Ramos (cell line): ENCODE data around the gene SCLT1.

ENCODE experiments used
- in situ Hi-C: fragments of 300-500 bp; cut with MboI; formaldehyde crosslinking; loops from one replicate; pipeline ENCODE4 v1.14.3; 2022; ENCODE audit warnings: low sequenced_read_pairs; ENCODE audit not compliant: unreplicated experiment

The SCLT1 gene

GRCh38 chr4:128854433-128854832 is 238.9 kb downstream of the SCLT1 start:
- in situ Hi-C loops: no loop called here

DNA sequence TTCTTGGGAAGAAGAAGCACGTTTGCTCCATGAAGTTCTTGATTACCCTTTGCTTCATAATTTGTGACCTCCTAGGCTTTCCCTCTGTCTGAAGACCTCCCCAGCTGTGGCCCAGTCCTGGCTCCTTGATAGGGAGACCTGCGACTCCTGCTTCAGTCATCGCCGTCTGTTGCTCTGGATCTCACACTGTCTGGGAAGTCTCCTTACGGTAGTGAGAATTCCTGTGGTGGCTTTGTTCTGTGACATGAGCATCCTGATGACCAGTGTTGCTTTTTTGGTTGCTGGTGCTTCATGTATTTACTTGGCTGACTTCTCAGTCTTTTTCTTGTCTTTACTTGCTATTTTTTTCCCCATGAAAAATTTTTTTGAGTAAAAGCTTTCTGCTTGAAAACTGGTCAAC is 239.6 kb downstream of the SCLT1 start:
- in situ Hi-C loops: no loop called here

- in situ Hi-C loops: no loop called here
These were observed 243.1 kb downstream of the SCLT1 start for GRCh38 chr4:128850252-128850651.

- in situ Hi-C loops: no loop called here
These were observed 244.9 kb downstream of the SCLT1 start for GRCh38 chr4:128848461-128848860.

DNA sequence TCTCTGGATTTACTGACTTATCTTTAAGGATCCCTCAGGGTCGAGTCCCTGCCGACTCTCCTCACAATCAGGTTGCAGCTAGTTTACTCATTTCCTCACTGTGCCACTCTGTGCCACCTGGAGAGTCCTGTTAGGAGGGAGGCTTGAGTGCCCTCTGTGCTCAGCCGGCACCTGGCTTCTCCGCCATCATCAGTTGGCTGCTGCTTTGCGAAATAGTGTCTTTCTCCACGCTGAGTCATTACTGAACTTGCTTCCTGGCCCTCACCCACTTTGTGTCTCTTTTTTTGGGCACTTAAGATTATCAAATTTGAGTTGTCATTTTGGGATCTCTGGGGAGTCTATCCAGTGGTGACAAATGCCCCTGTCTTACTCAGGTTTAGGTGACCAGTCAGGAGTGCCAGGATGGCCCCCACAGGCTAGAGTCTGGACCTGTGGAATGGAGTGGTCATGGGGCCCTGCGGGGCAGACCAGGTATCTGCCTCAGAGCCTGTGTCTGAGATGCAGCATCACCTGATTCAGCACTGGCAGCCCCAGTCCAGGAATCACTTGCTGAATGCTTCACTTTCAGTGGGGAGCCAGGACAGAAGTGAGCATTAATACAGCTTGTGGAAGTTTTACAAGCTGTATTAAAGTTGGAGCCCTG is 246.1 kb downstream of the SCLT1 start:
- in situ Hi-C loops: no loop called here

DNA sequence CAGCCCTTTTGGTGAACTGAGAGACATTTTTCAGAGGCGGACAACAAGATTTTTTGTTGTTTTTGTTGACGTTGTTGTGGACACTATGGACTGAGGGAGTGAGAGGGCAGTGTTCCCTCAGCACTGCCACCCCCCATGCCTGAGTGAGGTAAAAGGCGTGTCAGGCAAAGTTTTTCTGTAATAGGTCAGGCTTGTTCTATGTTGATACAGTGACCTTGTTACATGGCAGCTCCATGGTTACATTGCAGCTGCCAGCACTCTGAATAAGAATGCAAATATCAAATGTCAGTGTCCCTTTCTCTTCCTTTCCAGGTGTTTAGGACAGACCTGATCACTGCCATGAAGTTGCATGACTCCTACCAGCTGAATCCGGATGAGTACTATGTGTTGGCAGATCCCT is 247.3 kb downstream of the SCLT1 start:
- in situ Hi-C loops: no loop called here

DNA sequence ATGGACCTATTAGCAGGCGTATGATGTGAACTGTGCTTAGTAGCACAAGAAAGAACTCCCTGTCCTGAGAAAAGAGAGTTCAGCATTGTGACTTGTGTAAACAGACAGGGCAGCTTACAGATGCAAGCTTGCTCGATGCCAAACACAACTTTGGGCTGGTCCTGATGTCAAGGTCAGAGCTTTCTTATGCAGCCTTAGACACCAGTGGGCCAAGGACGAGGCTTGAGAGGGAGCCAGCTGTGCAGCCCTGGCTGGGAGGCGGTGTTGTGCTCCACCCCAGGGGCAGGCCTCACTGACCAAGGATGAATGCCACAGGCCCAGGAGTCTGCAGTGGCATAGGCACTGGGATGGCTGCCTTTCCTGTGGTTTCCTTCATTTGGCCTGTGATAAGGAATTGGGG is 248.4 kb downstream of the SCLT1 start:
- in situ Hi-C loops: no loop called here

DNA sequence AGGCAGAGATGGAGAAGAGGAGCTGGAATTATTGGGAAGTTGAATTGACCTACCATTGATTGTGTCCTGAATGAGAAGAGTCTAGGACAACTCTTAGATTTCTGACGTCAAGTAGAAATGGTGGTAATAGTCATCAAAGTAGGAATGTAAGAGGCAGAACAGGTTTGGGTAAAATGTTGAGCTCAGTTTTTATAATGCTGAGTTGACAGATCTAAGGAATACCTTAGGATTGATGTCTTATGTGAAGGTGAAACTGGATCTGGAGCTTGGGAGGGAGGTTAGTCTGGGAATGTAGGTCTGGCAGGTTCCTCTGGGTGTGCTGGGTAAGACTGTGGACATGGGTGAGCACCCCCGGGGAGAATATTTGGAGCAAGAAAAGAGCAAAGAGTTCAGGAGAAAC is 251.9 kb downstream of the SCLT1 start:
- in situ Hi-C loops: no loop called here

DNA sequence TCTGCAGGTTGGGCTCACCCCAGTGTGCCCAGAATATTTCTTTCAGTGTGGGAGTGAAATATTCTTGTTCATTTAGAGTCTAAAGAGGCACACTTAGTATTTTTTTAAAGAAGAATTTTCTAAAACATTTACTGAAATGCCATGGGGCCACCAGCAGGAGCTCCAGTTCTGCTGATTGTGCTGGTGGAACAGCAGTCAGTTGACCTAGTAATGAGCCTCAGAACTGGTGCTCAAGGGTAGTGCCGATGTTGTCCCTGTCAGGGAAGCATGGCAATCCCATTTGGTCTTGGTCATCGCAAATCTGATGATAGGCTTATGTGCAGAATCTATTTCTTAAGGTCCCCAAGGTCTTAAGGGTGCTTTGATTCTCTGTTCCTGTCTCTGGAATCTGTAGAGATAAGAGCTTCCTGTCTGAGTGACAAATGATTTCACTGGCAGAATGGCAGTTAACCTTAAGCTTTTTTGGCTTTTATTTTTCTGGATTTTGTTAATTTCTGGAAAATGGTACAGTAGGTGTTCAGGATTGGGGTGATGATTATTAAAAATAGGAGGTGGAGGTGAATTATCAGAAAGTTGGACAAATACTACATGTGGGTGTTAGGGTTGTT is 252.5 kb downstream of the SCLT1 start:
- in situ Hi-C loops: no loop called here

GRCh38 chr4:128837679-128838078 is 255.7 kb downstream of the SCLT1 start:
- in situ Hi-C loops: no loop called here

DNA sequence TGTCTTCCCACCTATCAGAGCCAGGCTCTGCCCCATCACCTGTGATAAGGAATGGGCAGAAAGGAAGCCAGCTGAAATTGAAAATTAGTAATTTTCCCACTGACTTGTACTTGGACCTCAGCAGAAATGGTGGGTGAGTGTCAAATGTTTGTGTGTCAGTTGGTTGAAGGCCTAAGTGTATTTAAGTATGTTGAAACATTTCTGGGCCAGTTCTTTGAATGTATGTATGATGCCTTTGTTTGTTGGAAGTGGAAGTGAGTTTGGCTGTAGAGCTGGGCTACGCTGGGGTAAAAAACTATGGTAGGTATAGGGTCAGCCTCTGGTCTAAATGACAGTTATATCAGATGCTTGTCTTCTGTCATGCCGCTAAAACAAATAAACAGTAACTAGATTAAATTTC is 256.1 kb downstream of the SCLT1 start:
- in situ Hi-C loops: no loop called here

GRCh38 chr4:128835498-128836222 is 257.7 kb downstream of the SCLT1 start:
- in situ Hi-C loops: no loop called here
